Transverse colon (tissue), 4 donors: ENCODE measurements around the gene AMD1. TPM values are rescaled to one million over a fixed set of nuclear protein-coding genes. Genes with fewer than 3 reads are reported as not detected.

Experiments
- DNase-seq: peaks from one replicate; pipeline ENCODE4 v3.0.0-alpha.2; 2019
- H3K27ac ChIP-seq, 4 donors: fragments of 200-600 bp; sonication (generic); 2 replicates each; pipeline ENCODE4 v1.5.1; 2016 to 2018; ENCODE audit warnings: inconsistent platforms in 4 of 4
- H3K27me3 ChIP-seq: fragments of 200-600 bp; sonication (generic); 2 replicates; pipeline ENCODE4 v1.5.1; 2017; ENCODE audit warnings: inconsistent platforms
- H3K36me3 ChIP-seq, 4 donors: fragments of 200-600 bp; sonication (generic); 2 replicates each; pipeline ENCODE4 v1.5.1; 2017 to 2019; ENCODE audit warnings: inconsistent platforms in 4 of 4
- H3K4me1 ChIP-seq, 4 donors: fragments of 200-600 bp; sonication (generic); 2 replicates each; pipeline ENCODE4 v1.5.1; 2017 to 2020; ENCODE audit warnings: inconsistent platforms in 4 of 4
- H3K4me3 ChIP-seq, 4 donors: fragments of 200-600 bp; sonication (generic); 1 replicate in 1 of 4; 2 replicates in 3 of 4; pipeline versions ENCODE4 v1.5.1 to v1.6.1; 2017 to 2019; ENCODE audit warnings: inconsistent platforms in 4 of 4
- H3K9me3 ChIP-seq, 2 donors: fragments of 200-600 bp; sonication (generic); 2 replicates each; pipeline ENCODE4 v1.5.1; 2017 to 2019; ENCODE audit warnings: inconsistent platforms in 2 of 2
- CTCF ChIP-seq, 5 experiments: fragments of 200-600 bp in 3 of 5; fragments of 450-650 bp in 2 of 5; sonication (generic) in 3 of 5; IDR thresholded peaks; 1 replicate in 2 of 5; 2 replicates in 3 of 5; pipeline ENCODE4 v1.5.1; 2016 to 2017; ENCODE audit warnings: antibody characterized with exemption in 5 of 5, inconsistent platforms in 3 of 5, mild to moderate bottlenecking in 2 of 5, moderate library complexity in 1 of 5
- EP300 ChIP-seq: sonication (generic); formaldehyde crosslinking; IDR thresholded peaks from one replicate; pipeline ENCODE4 v1.6.1; 2017; ENCODE audit warnings: antibody characterized with exemption, low read depth
- POLR2A ChIP-seq: fragments of 450-650 bp; IDR thresholded peaks from one replicate; pipeline ENCODE4 v1.6.1; 2016; ENCODE audit warnings: antibody characterized with exemption, mild to moderate bottlenecking, moderate library complexity
- POLR2AphosphoS5 ChIP-seq, 3 donors: sonication (generic); formaldehyde crosslinking; IDR thresholded peaks; one replicate each; pipeline ENCODE4 v1.6.1; 2016; ENCODE audit warnings: antibody characterized with exemption in 3 of 3
- WGBS, 2 donors: methylation state at CpG; one replicate each; pipeline ENCODE4 v1.1.5; 2018; ENCODE audit warnings: low coverage in 1 of 2; 5-methylcytosine and 5-hydroxymethylcytosine counted together
- in situ Hi-C, 4 donors: fragments of 200-750 bp; cut with MboI; loops; one replicate each; pipeline versions ENCODE4 v1.15.0 to v1.15.1; 2017; ENCODE audit warnings: low sequenced_read_pairs in 3 of 4, low pct_ligation_motif_present in 1 of 4, low pct_unique_long_range_greater_than_20kb in 1 of 4
- intact Hi-C: fragments of 100-400 bp; cut with DNase I; formaldehyde crosslinking; loops from one replicate; pipeline ENCODE4 v1.15.1; 2023; ENCODE audit warnings: low total_unique reads
- total RNA-seq, 4 donors: library from RNA; depleted of rRNA; stranded (reverse); fragments of >200 nt; gene quantifications; one replicate each; pipeline ENCODE4 v1.1.0, GENCODE V29; 2016

Gene AMD1
- total RNA-seq, 4 donors from 2014 or later = 50.7 to 86.4 (median 75.1) TPM

- Histone ChIP-seq H3K27ac (no peak overlapping the region), H3K4me1 (no peaks in the 10 kb centered on the region), H3K36me3 (no peaks in the 10 kb centered on the region), H3K27me3 (no peaks in the 10 kb centered on the region), H3K9me3 (no peaks in the 10 kb centered on the region), H3K4me3 (no peak overlapping the region)
- 74 to 80% methylated on average over 1 to 5 of the region's 5 CpGs for WGBS, 2 donors
- no peak for TF ChIP-seq EP300
- no peak for TF ChIP-seq POLR2A
- no peak for TF ChIP-seq POLR2AphosphoS5 (IDR thresholded peaks at IDR 0.05)
- no peak for TF ChIP-seq CTCF (IDR thresholded peaks at IDR 0.05)
- intact Hi-C loops = no loop called here
- no peak for DNase-seq
- in situ Hi-C loops = no loop called here
Measured at GRCh38 chr6:110853754-110854477, 20.7 kb upstream of the AMD1 start.

- intact Hi-C loops = no loop called here
- Histone ChIP-seq H3K27ac (no peak overlapping the region), H3K36me3 (no peaks in the 10 kb centered on the region), H3K4me1 (no peaks in the 10 kb centered on the region), H3K27me3 (no peaks in the 10 kb centered on the region), H3K9me3 (no peaks in the 10 kb centered on the region), H3K4me3 (no peak overlapping the region)
- in situ Hi-C loops = no loop called here
- WGBS, 2 donors = 93 to 94% methylated on average over 3 of the region's 3 CpGs
- no peak for DNase-seq
- no peak for TF ChIP-seq EP300
- no peak for TF ChIP-seq POLR2A
- TF ChIP-seq POLR2AphosphoS5 (IDR thresholded peaks at IDR 0.05) = no peak
- TF ChIP-seq CTCF (IDR thresholded peaks at IDR 0.05) = no peak
Measured at GRCh38 chr6:110856296-110856695, 18.3 kb upstream of the AMD1 start.

GRCh38 chr6:110858016-110858415 lies 16.6 kb upstream of the AMD1 start:
- intact Hi-C loops = no loop called here
- Histone ChIP-seq H3K36me3 (no peaks in the 10 kb centered on the region), H3K4me3 (no peak overlapping the region), H3K9me3 (no peaks in the 10 kb centered on the region), H3K4me1 (no peaks in the 10 kb centered on the region), H3K27ac (no peak overlapping the region), H3K27me3 (no peaks in the 10 kb centered on the region)
- WGBS, 2 donors = 97 to 100% methylated on average over 1 to 21 of the region's 21 CpGs
- DNase-seq = no peak
- TF ChIP-seq EP300 (no peak), POLR2A (no peak), CTCF (IDR thresholded peaks at IDR 0.05) (no peak), POLR2AphosphoS5 (IDR thresholded peaks at IDR 0.05) (no peak)
- in situ Hi-C loops = no loop called here

- no peak overlapping the region for H3K27ac ChIP-seq
- H3K27me3 ChIP-seq = no peaks in the 10 kb centered on the region
- no peak for DNase-seq
- no peaks in the 10 kb centered on the region for H3K4me1 ChIP-seq
- in situ Hi-C loops = no loop called here
- no peak overlapping the region for H3K4me3 ChIP-seq
- intact Hi-C loops = no loop called here
- 93% methylated on average over 31 of the region's 31 CpGs; no CpG with 5 or more reads in 1 of the 2 donors for WGBS, 2 donors
- TF ChIP-seq EP300 (no peak), CTCF (IDR thresholded peaks at IDR 0.05) (no peak), POLR2AphosphoS5 (IDR thresholded peaks at IDR 0.05) (no peak), POLR2A (no peak)
- H3K36me3 ChIP-seq = no peaks in the 10 kb centered on the region
- no peaks in the 10 kb centered on the region for H3K9me3 ChIP-seq
Measured at GRCh38 chr6:110858562-110859214, 15.9 kb upstream of the AMD1 start.
